ENCODE data around the gene ITPRID2.

ITPRID2 gene

GRCh38 chr2:181882246-181883020 is 9.1 kb upstream of the ITPRID2 start:
- no peak for DNase-seq (ENCODE audit: low spot score)

GRCh38 chr2:181884601-181885000 is 6.9 kb upstream of the ITPRID2 start:
- DNase-seq (ENCODE audit: low spot score), result no peak

DNA sequence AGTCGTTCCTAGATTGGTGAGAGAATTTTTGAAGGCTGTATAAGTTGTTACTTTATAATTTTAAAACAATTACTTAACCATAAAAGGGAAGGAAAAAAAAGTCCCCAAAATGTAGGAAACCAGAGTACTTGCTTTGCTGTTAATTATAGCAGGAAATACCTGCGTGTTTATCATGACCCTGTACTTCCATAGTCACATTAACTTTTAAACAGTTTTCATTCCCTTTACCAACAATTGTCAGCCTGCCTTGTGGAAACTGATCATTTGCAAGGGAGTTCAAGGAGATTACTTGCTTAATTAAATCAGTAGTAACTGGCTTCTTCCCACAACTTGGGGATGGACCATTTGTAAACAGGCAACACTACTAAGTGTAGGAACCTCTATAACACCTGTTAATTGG is 6.4 kb upstream of the ITPRID2 start:
- no peak for DNase-seq (ENCODE audit: low spot score)

DNA sequence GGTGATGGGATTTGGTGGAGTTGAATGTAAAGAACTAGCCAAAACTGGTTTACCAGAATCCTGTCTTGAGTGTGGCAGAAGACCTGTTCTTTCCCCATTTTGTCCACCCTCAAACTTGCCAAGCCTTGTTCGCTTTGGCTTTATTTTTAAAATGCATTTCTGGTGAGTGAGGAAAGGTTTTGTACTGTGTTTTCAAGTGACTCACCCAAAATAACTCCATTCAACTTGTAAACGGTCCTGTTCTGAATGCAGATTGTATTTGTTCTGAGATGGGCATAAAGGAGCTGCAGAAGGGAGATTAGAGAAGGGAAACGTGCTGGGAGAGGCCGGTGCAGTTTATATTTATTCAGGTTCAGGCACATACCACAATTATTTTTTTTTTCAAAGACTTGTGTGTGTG is 5.3 kb upstream of the ITPRID2 start:
- no peak for DNase-seq (ENCODE audit: low spot score)

DNA sequence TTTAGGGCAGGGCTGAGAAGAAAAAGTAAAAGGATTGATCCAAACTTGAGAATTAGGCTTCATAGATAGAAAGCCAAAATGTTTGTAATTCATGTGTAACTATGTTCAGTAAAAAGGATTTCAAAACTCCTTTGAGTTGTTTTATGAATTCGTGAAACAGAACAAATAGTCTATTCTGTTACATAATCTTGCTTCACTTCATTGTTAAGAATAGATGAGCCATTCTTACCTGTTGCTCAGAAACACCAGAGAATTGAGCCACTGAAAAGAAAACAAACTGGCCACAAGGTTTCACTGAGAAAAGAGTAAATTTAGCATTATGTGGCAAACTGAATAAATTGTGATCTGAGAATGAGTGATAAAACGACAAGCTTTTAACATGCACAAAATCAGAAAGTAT is 4.5 kb upstream of the ITPRID2 start:
- DNase-seq (ENCODE audit: low spot score), result no peak

DNA sequence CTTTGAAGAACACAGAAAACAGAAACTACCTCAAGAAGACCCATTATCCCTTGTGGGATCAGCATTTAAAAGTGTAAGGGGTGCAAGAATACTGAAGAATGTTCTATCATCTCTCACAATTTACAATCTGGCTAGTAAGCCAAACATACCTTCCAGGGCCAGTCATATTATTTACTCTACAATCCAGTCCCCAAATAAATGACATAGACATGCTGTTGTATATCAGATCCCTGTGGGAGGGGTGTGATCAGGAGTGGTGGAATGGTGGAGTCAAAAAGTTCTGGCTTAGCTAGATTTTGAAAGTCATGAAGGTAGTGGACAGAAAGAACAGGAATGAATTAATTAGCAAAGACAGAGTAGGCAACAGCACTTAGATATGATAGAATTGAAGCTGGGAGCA is 1.8 kb upstream of the ITPRID2 start:
- no peak for DNase-seq (ENCODE audit: low spot score)

DNA sequence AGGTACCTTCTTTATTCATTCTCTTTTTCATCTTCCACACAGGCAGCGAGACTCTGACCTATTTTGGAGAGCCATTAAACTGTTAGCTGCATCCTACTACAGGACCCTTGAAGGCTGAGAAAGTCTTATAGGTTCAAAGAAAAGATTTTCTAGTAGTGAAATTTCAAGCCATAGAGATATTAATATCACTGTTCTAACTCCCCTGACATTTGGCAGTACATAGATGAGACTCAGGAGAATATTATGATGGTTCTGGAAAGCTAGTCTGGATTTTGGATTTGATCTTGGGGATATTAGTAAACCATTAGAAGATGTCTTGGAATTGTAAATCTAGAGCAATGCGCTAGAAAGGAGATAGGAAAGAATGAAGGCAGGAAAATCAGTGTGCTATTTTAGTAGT is 1.3 kb upstream of the ITPRID2 start:
- DNase-seq (ENCODE audit: low spot score), result no peak

DNA sequence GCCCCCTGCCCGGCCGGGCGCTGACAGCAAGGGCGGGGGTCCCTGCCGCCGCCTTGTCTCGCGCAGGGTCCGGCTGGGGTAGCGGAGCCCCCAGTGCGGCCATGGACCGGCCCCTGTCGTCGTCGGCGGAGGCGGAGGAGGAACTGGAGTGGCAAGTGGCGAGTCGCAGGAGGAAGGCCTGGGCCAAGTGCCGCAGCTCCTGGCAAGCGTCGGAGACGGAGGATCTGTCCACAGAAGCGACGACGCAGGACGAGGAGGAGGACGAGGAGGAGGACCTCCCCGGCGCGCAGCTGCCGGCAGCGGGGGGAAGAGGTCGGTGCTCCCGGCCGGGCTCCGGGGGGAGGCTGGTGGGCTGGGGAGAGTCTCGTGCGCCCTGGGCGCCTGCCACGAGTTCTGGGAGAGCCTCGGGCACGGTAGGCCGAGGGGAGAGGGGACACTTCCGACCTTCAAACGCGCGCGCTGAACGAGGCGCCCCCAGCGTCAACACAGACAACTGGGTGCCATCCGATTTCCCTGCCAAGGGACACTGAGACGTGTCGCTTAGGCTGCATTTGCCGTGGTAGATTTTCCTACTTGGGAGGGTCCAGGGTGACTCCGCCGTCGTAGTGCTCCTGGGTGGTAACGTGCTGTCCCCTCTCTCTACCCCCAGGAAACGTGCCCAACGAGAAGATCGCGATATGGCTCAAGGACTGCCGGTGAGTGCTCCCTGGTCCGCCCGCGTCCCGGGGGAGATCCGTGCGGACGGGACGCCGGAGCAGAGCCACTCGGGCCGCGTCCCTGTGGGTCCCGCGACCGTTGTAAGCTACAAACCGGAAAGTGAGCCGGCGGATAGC is 652 bp downstream of the ITPRID2 start:
- DNase-seq (ENCODE audit: low spot score), result peak; percentile 66

GRCh38 chr2:181892799-181893435 is 1.4 kb downstream of the ITPRID2 start:
- peak; percentile 14 for DNase-seq (ENCODE audit: low spot score)

- no peak for DNase-seq (ENCODE audit: low spot score)
These were observed 2.9 kb downstream of the ITPRID2 start for GRCh38 chr2:181894381-181894780.

DNA sequence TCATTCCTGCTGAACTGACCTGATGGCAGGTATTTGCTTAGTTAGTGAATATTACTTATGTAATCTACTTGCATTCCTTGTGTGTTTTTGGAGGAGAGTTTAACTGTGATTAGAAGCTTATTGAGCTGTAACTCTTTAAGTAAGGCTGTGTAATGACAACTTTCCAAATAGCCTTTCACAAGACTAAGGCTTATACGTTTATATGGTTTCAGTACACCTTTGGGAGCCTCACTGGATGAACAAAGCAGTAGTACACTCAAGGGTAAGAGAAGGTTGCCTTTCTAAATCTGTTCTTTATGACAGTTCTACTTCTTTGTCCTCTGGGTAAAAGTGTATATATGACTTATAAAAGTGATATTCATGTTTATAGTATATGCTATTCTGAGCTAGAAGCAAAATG is 4.3 kb downstream of the ITPRID2 start:
- DNase-seq (ENCODE audit: low spot score), result no peak

DNA sequence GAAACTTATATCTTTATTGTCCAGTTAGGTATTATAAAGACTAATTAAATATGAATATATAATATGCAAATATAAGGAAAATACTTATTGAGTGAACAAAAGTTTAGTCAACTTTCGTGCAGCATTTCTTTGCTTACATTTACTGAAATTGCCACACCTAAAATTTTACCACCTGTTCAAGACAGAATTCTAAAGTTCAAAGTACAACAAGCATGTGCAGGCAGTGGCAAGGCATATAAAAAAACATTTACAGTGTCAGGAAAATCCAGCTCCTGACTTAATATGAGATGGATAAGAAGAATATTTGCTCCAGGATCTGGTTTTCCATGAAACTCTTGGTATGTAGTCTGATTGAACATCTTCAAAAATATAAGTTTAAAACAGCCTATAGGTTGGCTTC is 4.8 kb downstream of the ITPRID2 start:
- no peak for DNase-seq (ENCODE audit: low spot score)

- no peak for DNase-seq (ENCODE audit: low spot score)
These were observed 8.6 kb downstream of the ITPRID2 start for GRCh38 chr2:181900007-181900651.

- DNase-seq (ENCODE audit: low spot score), result no peak
These were observed 11.1 kb downstream of the ITPRID2 start for GRCh38 chr2:181902625-181903024.

DNA sequence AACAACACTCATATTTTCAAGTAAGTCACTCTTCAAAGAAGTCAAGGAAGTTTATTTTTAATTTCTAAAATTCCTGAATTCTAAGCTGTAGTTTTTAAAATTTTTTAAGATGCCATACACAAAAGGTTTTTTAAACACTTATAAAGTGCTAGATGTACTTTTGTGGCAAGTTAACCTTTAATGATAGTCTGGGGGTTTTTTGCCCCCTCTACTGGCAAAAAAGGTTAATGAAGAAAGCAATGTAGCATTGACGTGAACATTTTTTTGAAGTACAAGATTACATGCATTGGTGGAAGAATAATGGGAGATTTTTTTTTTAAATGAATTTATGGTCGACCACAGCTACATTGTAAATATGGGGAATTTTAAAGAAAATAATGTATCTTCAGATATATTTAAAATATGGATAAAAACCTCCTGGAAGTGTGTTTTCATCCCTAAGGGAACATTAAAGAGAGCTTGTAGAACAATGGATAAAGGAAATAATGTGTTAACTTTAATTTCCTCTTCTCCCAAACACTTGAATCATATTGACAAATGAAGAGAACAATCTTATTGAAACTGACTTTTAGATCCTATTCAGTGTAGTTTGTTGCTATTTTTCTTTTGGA is 12.6 kb downstream of the ITPRID2 start:
- DNase-seq (ENCODE audit: low spot score), result peak; percentile 19

DNA sequence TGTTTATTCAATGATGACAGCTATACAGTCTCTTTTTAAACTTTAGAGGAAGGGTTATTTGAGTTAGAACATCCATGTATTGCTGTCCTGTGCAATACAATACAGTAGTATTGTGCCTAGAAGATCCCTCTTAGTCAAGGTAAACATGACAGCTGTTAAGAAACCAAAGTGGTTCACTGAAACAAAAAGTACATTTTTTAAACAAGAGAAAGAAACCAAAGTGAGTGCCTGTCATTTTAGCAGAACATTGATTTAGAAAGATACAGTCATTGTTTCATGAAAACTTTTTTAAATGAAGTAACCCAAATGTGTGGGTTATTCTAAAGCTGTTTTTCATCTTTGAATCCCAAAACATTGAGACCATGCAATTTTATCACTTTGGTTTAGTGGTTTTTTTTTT is 15.5 kb downstream of the ITPRID2 start:
- no peak for DNase-seq (ENCODE audit: low spot score)

- DNase-seq (ENCODE audit: low spot score), result no peak
These were observed 16.1 kb downstream of the ITPRID2 start for GRCh38 chr2:181907635-181908034.

GRCh38 chr2:181910028-181910831 is 18.7 kb downstream of the ITPRID2 start:
- no peak for DNase-seq (ENCODE audit: low spot score)

DNA sequence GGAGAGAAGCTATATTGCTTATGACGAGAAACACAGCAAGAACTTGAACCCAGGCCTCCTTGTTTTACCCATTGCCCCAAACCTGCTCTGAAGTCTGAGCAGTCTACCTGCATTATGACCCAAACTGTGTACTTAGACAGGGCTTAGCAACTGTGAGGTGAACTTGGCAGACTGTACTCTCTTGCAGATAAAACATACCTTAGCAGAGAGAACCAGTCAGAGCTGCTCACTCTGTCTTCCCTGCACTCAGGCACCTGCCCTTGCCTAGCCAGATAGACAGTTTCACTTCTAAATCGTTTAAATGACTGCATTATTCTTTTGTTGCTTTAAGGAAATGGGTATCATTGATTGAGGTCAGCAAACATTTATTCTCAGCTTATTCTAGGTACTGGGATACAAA is 20.3 kb downstream of the ITPRID2 start:
- DNase-seq (ENCODE audit: low spot score), result no peak

DNA sequence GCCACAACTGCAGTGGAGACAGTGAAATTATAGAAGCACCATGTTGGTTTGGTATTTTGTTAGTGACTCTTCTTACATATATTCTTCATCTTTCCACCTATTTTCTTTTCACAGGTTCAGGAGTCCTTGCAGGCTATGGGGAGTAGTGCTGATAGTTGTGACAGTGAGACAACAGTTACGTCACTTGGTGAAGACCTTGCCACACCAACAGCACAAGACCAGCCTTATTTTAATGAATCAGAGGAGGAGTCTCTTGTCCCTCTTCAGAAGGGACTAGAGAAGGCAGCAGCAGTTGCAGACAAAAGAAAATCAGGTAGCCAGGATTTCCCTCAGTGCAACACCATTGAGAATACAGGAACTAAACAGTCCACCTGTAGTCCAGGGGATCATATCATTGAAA is 23.6 kb downstream of the ITPRID2 start:
- DNase-seq (ENCODE audit: low spot score), result no peak

Measured in AG20443 (cell line).